ENCODE data around the gene KLF16. TPM values are rescaled to one million over a fixed set of nuclear protein-coding genes. Genes with fewer than 3 reads are reported as not detected.

KLF16 gene
- total and polyA plus RNA-seq, 2 experiments from 2014 or later, result 8.9 to 20.2 TPM

DNA sequence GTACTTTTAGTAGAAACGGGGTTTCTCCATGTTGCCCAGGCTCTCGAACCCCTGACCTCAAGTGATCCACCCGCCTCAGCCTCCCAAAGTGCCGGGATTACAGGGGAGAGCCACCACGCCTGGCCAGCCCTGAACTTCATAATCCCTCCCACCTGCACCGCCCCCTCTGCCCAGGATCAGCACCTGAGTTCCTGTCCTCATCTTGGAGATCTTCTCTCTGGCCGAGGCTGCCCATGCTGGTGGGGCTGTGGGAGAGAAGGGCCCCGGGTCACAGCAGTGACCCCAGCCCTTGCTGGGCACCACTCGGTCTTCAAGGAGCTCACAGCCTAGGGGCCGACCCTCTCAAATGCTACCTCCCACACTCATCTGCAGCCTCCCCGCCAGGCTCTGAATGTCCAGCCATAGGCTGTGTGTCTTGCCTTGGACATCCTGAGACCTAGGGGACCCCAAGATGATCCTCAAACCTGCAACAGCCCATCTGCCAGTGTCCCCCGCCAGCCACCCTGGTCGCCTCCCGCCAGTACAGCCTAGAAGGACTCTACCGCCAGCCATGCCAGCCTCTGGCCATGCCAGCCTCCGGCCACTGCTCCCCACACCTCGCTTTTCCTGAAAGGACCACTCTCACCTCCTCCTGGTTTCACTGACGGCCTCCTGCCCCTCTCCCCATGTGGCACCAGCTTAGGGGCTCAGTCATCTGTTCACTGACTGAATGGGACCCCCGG lies 52.8 kb downstream of the KLF16 start:
- no peaks in the 10 kb centered on the region for H4K20me1 ChIP-seq (replicated peaks; ENCODE audit: insufficient read depth)
- H3F3A ChIP-seq (replicated peaks; ENCODE audit: low read depth), result 0 out of 2 replicates have a peak, but pooled peaks cover 5% of the 10 kb centered on the region
- no peak overlapping the region; the same call in 2 of the 3 replicates for H3K4me3 Mint-ChIP-seq
- peaks cover 3% of the 10 kb centered on the region; the same call in 2 of the 3 replicates for H3K4me1 Mint-ChIP-seq
- H3K4me2 ChIP-seq, result no peak overlapping the region
- no peak overlapping the region for H3K27ac ChIP-seq (ENCODE audit: low read depth)
- H3K79me2 ChIP-seq (replicated peaks; ENCODE audit: insufficient read depth), result no peaks in the 10 kb centered on the region
- H2AFZ ChIP-seq, result no peak overlapping the region
- peaks cover 24% of the 10 kb centered on the region for H3K27me3 Mint-ChIP-seq (ENCODE audit: insufficient read depth, low read depth, poor library complexity)
- ATAC-seq, result no peak
- no peak overlapping the region for H3K27ac Mint-ChIP-seq
- H3K36me3 ChIP-seq (ENCODE audit: insufficient read depth), result no peaks in the 10 kb centered on the region
- TF ChIP-seq ZNF331 (CRISPR knock-in tag; IDR thresholded peaks at IDR 0.05; ENCODE audit: low read depth), result no peak
- TF ChIP-seq, protein P1, sequence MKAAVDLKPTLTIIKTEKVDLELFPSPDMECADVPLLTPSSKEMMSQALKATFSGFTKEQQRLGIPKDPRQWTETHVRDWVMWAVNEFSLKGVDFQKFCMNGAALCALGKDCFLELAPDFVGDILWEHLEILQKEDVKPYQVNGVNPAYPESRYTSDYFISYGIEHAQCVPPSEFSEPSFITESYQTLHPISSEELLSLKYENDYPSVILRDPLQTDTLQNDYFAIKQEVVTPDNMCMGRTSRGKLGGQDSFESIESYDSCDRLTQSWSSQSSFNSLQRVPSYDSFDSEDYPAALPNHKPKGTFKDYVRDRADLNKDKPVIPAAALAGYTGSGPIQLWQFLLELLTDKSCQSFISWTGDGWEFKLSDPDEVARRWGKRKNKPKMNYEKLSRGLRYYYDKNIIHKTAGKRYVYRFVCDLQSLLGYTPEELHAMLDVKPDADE (IDR thresholded peaks at IDR 0.05), result no peak
- no peak for TF ChIP-seq EZH2phosphoT487 (IDR thresholded peaks at IDR 0.05; ENCODE audit: unreplicated experiment)
- TF ChIP-seq JUNB (IDR thresholded peaks at IDR 0.05; ENCODE audit: unreplicated experiment), result no peak
- TF ChIP-seq CTCF (conservative IDR thresholded peaks at IDR 0.05; ENCODE audit: low read depth in 2 of 2), result no peak
- TF ChIP-seq, protein P2, sequence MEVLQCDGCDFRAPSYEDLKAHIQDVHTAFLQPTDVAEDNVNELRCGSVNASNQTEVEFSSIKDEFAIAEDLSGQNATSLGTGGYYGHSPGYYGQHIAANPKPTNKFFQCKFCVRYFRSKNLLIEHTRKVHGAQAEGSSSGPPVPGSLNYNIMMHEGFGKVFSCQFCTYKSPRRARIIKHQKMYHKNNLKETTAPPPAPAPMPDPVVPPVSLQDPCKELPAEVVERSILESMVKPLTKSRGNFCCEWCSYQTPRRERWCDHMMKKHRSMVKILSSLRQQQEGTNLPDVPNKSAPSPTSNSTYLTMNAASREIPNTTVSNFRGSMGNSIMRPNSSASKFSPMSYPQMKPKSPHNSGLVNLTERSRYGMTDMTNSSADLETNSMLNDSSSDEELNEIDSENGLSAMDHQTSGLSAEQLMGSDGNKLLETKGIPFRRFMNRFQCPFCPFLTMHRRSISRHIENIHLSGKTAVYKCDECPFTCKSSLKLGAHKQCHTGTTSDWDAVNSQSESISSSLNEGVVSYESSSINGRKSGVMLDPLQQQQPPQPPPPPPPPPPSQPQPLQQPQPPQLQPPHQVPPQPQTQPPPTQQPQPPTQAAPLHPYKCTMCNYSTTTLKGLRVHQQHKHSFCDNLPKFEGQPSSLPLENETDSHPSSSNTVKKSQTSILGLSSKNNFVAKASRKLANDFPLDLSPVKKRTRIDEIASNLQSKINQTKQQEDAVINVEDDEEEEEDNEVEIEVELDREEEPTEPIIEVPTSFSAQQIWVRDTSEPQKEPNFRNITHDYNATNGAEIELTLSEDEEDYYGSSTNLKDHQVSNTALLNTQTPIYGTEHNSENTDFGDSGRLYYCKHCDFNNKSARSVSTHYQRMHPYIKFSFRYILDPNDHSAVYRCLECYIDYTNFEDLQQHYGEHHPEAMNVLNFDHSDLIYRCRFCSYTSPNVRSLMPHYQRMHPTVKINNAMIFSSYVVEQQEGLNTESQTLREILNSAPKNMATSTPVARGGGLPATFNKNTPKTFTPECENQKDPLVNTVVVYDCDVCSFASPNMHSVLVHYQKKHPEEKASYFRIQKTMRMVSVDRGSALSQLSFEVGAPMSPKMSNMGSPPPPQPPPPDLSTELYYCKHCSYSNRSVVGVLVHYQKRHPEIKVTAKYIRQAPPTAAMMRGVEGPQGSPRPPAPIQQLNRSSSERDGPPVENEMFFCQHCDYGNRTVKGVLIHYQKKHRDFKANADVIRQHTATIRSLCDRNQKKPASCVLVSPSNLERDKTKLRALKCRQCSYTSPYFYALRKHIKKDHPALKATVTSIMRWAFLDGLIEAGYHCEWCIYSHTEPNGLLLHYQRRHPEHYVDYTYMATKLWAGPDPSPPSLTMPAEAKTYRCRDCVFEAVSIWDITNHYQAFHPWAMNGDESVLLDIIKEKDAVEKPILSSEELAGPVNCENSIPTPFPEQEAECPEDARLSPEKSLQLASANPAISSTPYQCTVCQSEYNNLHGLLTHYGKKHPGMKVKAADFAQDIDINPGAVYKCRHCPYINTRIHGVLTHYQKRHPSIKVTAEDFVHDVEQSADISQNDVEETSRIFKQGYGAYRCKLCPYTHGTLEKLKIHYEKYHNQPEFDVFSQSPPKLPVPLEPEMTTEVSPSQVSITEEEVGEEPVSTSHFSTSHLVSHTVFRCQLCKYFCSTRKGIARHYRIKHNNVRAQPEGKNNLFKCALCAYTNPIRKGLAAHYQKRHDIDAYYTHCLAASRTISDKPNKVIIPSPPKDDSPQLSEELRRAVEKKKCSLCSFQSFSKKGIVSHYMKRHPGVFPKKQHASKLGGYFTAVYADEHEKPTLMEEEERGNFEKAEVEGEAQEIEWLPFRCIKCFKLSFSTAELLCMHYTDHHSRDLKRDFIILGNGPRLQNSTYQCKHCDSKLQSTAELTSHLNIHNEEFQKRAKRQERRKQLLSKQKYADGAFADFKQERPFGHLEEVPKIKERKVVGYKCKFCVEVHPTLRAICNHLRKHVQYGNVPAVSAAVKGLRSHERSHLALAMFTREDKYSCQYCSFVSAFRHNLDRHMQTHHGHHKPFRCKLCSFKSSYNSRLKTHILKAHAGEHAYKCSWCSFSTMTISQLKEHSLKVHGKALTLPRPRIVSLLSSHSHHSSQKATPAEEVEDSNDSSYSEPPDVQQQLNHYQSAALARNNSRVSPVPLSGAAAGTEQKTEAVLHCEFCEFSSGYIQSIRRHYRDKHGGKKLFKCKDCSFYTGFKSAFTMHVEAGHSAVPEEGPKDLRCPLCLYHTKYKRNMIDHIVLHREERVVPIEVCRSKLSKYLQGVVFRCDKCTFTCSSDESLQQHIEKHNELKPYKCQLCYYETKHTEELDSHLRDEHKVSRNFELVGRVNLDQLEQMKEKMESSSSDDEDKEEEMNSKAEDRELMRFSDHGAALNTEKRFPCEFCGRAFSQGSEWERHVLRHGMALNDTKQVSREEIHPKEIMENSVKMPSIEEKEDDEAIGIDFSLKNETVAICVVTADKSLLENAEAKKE (CRISPR knock-in tag; IDR thresholded peaks at IDR 0.05), result no peak
- no peak for TF ChIP-seq POLR2AphosphoS5 (IDR thresholded peaks at IDR 0.05; ENCODE audit: low read depth)
- TF ChIP-seq STAT1 (IDR thresholded peaks at IDR 0.05; ENCODE audit: unreplicated experiment), result no peak
- no peak for TF ChIP-seq EZH2 (IDR thresholded peaks at IDR 0.05; ENCODE audit: low read depth, unreplicated experiment)
- TF ChIP-seq ZNF114 (CRISPR knock-in tag; IDR thresholded peaks at IDR 0.05), result no peak
- TF ChIP-seq NANOG (IDR thresholded peaks at IDR 0.05; ENCODE audit: borderline replicate concordance), result no peak
- no peak for TF ChIP-seq CREB1 (CRISPR knock-in tag; IDR thresholded peaks at IDR 0.05; ENCODE audit: low read depth)
- TF ChIP-seq, protein P3, sequence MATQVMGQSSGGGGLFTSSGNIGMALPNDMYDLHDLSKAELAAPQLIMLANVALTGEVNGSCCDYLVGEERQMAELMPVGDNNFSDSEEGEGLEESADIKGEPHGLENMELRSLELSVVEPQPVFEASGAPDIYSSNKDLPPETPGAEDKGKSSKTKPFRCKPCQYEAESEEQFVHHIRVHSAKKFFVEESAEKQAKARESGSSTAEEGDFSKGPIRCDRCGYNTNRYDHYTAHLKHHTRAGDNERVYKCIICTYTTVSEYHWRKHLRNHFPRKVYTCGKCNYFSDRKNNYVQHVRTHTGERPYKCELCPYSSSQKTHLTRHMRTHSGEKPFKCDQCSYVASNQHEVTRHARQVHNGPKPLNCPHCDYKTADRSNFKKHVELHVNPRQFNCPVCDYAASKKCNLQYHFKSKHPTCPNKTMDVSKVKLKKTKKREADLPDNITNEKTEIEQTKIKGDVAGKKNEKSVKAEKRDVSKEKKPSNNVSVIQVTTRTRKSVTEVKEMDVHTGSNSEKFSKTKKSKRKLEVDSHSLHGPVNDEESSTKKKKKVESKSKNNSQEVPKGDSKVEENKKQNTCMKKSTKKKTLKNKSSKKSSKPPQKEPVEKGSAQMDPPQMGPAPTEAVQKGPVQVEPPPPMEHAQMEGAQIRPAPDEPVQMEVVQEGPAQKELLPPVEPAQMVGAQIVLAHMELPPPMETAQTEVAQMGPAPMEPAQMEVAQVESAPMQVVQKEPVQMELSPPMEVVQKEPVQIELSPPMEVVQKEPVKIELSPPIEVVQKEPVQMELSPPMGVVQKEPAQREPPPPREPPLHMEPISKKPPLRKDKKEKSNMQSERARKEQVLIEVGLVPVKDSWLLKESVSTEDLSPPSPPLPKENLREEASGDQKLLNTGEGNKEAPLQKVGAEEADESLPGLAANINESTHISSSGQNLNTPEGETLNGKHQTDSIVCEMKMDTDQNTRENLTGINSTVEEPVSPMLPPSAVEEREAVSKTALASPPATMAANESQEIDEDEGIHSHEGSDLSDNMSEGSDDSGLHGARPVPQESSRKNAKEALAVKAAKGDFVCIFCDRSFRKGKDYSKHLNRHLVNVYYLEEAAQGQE (IDR thresholded peaks at IDR 0.05; ENCODE audit: unreplicated experiment), result no peak
- no peak for DNase-seq (ENCODE audit: low spot score)
- no peaks in the 10 kb centered on the region for H3K27me3 ChIP-seq (ENCODE audit: insufficient read depth)
- no peaks in the 10 kb centered on the region for H3K4me1 ChIP-seq (ENCODE audit: insufficient read depth)
- H3K9me3 Mint-ChIP-seq, result no peaks in the 10 kb centered on the region
- no peak overlapping the region for H3K4me3 ChIP-seq
- no peaks in the 10 kb centered on the region for H3K9me2 ChIP-seq (ENCODE audit: insufficient read depth)
- H3K36me3 Mint-ChIP-seq (ENCODE audit: low read depth), result no peaks in the 10 kb centered on the region

All from GM23338 (cell line).